ENCODE data around the gene SERTAD1.

Gene SERTAD1

GRCh38 chr19:40389404-40390083 is 36.2 kb downstream of the SERTAD1 start:
- no peak for TF ChIP-seq CTCF (IDR thresholded peaks at IDR 0.05; ENCODE audit: borderline replicate concordance, insufficient read depth, low read depth, low read length)
- H3K4me3 ChIP-seq (ENCODE audit: low read depth, low read length), result no peak overlapping the region

DNA sequence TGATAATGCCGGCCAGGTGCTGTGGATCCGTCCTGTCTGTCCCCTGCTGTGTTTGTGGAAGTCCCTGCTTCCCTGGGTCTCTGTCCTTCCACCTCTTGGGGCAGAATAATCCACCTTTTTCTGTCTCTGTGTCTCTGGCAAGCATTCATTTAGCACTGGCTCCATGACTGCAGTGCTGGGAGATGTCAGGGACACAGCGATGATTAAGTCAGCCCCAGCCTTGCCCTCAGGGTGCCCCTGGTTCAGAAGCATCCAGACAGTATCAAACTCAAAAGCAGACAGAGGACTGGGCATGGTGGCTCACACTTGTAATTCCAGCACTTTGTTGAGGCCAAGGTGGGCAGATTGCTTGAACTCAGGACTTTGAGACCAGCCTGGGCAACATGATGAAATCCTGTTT is 37.3 kb downstream of the SERTAD1 start:
- H3K4me3 ChIP-seq (ENCODE audit: low read depth, low read length), result no peak overlapping the region
- TF ChIP-seq CTCF (IDR thresholded peaks at IDR 0.05; ENCODE audit: borderline replicate concordance, insufficient read depth, low read depth, low read length), result no peak

GRCh38 chr19:40387155-40387554 is 38.6 kb downstream of the SERTAD1 start:
- H3K4me3 ChIP-seq (ENCODE audit: low read depth, low read length), result no peak overlapping the region
- no peak for TF ChIP-seq CTCF (IDR thresholded peaks at IDR 0.05; ENCODE audit: borderline replicate concordance, insufficient read depth, low read depth, low read length)

DNA sequence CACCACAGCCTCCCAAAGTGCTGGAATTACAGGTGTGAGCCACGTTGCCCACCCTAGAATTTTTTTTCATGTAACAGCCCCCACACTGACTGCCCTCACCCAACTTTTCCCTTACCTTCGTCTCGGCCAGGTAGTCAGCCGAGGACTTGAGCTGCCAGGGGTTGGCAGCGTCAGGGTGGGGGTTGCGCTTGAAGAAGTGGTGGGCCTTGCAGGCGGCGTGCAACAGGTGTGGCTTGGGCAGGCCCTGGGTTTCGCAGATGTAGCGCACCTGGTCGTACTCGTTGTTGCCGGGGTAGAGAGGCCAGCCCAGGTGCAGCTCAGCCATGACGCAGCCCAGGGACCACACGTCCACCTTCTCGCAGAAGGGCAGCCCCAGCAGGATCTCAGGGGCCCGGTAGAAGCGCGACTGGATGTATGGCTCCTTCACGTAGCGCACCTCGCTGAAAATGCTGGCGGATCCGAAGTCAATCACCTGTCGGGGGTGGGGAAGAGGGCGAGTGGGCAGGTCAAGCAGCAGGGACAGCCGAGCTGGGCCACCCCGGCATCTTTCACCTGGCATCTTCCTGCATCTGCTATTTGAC is 42.0 kb downstream of the SERTAD1 start:
- no peak overlapping the region for H3K4me3 ChIP-seq (ENCODE audit: low read depth, low read length)
- no peak for TF ChIP-seq CTCF (IDR thresholded peaks at IDR 0.05; ENCODE audit: borderline replicate concordance, insufficient read depth, low read depth, low read length)

DNA sequence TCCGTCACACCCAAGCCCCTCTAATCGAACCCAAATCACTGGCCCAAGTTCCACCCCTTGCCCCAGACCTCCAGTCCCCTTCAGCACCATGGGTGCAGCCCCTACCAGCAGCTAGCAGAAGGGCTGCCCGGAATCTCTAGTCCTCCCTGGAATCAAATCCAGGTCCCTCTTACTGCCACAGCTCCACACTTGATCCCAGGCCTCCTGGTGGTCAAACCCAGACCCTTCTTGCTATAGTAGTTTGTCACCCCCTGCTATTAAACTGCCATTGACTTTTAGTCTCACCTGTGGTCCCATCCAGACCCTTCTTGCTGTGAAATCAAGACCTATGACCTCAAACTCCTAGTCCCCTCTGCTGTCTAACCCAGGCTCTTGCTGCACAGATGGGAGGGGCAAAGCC is 44.5 kb downstream of the SERTAD1 start:
- no peak overlapping the region for H3K4me3 ChIP-seq (ENCODE audit: low read depth, low read length)
- TF ChIP-seq CTCF (IDR thresholded peaks at IDR 0.05; ENCODE audit: borderline replicate concordance, insufficient read depth, low read depth, low read length), result no peak

GRCh38 chr19:40380199-40381037 is 45.4 kb downstream of the SERTAD1 start:
- no peak for TF ChIP-seq CTCF (IDR thresholded peaks at IDR 0.05; ENCODE audit: borderline replicate concordance, insufficient read depth, low read depth, low read length)
- no peak overlapping the region for H3K4me3 ChIP-seq (ENCODE audit: low read depth, low read length)

Data from GM12875 (cell line).